HG03280 (cell line): ENCODE data around the gene TMEM174.
A peak's percentile ranks its signal among the peaks of the same experiment; 100 is the strongest.
"Not testable (repeated sequence)": the region's sequence is repeated elsewhere in the genome, so short reads cannot be mapped to it uniquely, and the experiment has no call there.

Experiments
- ATAC-seq: cut with Tn5 transposase; IDR thresholded peaks from one replicate; pipeline ENCODE4 v1.9.1; 2021; ENCODE audit warnings: mild to moderate bottlenecking, moderate library complexity; ENCODE audit not compliant: unreplicated experiment

The TMEM174 gene

GRCh38 chr5:73188764-73189531, 16.0 kb downstream of the TMEM174 start:
- no peak for ATAC-seq

- ATAC-seq = no peak
Measured at GRCh38 chr5:73189871-73190376, 16.9 kb downstream of the TMEM174 start.

GRCh38 chr5:73192370-73192769, 19.4 kb downstream of the TMEM174 start:
- no peak for ATAC-seq

- no peak for ATAC-seq
Measured at GRCh38 chr5:73193592-73193991, 20.6 kb downstream of the TMEM174 start.

GRCh38 chr5:73196201-73196600, 23.2 kb downstream of the TMEM174 start:
- no peak for ATAC-seq

GRCh38 chr5:73197637-73198257, 24.8 kb downstream of the TMEM174 start:
- no peak for ATAC-seq

- ATAC-seq = no peak
Measured at GRCh38 chr5:73198833-73199592, 26.0 kb downstream of the TMEM174 start.

- ATAC-seq = no peak
Measured at GRCh38 chr5:73199671-73200070, 26.7 kb downstream of the TMEM174 start.

GRCh38 chr5:73201547-73202513, 28.8 kb downstream of the TMEM174 start:
- ATAC-seq = peak; percentile 89

GRCh38 chr5:73204332-73204731, 31.3 kb downstream of the TMEM174 start:
- no peak for ATAC-seq

- no peak for ATAC-seq
Measured at GRCh38 chr5:73204733-73205132, 31.7 kb downstream of the TMEM174 start.

GRCh38 chr5:73205305-73205704, 32.3 kb downstream of the TMEM174 start:
- no peak for ATAC-seq

- ATAC-seq = not testable (repeated sequence)
Measured at GRCh38 chr5:73207239-73207638, 34.2 kb downstream of the TMEM174 start.

- ATAC-seq = not testable (repeated sequence)
Measured at GRCh38 chr5:73209075-73209474, 36.1 kb downstream of the TMEM174 start.

- not testable (repeated sequence) for ATAC-seq
Measured at GRCh38 chr5:73212693-73213092, 39.7 kb downstream of the TMEM174 start.

GRCh38 chr5:73213566-73213998, 40.6 kb downstream of the TMEM174 start:
- ATAC-seq = peak; percentile 69

GRCh38 chr5:73214306-73214705, 41.3 kb downstream of the TMEM174 start:
- no peak for ATAC-seq

GRCh38 chr5:73214996-73215395, 42.0 kb downstream of the TMEM174 start:
- ATAC-seq = no peak

GRCh38 chr5:73215531-73215890, 42.5 kb downstream of the TMEM174 start:
- no peak for ATAC-seq

GRCh38 chr5:73215891-73216610, 43.1 kb downstream of the TMEM174 start:
- no peak for ATAC-seq
